Fibroblast of gingiva (primary cell): ENCODE measurements around the gene SLC18B1.
A peak's percentile ranks its signal among the peaks of the same experiment; 100 is the strongest.

Source experiments
- DNase-seq: peaks from one replicate; pipeline ENCODE4 v3.0.0-alpha.2; 2011; ENCODE audit warnings: low read depth

The SLC18B1 gene

DNA sequence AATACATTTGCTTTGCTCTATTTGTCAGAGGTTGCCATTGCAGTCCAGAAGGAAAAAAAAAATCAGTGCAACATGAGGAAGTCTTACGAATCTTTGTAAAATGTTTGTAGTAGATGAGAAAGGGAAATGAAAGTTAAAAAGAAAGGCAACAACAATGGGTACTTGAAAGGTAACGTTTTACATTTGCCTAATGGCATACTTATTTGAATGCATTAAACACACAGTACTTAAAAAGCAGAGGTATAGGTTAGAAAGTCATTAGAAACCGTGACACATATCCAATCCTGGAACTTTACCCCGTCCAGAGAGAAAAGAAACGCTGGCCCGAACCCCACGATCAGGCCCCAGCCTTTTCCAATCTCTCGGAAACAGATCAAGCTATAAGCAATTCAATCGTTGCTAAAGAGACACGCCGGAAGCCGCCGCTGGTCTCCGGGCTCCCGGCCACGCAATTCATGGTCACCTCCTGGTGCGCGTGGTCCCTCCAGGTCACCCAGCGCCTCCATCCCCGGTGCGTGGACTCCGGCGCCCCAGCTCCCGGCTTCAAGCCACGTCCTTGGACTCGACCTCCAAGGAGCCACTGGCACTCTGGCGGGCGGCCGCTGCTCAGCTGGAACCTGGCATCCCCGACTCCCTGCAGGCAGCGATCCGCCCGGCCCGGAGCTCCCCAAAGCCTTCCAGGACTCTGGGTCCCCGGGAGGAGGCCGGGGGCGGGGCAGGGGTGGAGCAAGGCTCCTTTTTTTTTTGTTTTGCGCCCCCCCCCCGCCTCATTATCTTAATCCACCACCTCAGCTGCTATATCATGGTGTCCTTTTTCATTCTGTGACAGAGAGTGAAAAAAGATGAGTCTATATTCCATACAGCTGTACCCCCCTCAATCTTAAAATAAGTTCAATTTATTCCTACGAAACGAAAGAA is at the start of gene SLC18B1:
SLC18B1 (minus strand) TSS at position 687 of the 918 bp plus-strand sequence; CDS start at position 506, 181 bp downstream.
- DNase-seq: peak; percentile 28

DNA sequence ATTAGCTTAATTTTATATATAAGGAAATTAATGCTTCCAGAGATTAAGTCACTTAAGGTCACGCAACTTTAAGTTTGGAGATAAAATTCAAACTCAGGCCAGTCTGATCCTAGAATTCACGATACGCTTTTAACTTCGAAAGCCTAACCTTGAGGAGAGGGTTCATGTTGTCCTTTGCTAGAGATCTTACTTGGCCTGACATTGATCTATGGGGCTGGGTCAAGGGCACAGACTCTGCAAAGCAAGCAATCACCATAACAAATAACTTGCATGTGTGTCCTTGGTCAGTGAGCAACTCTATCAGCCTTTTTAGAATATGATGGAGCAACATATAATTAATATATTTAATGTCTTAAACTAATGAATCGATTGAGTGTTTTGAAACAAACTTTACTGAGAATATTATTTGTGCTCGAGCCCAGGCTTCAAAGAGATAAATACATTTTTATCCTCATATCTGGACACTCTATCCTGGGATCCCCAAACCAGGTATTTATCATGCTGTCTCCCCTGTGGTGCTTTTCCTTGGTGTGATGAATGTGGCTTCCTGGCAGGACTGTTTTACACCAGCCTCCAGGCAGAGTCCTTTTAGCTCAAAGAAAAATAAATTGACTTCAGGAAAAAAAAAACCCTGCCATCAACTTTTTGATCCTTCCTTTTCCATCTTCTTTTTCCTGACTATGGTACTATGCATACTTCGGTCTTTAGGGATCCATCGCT is 45.0 kb upstream of the SLC18B1 start:
- DNase-seq: no peak

DNA sequence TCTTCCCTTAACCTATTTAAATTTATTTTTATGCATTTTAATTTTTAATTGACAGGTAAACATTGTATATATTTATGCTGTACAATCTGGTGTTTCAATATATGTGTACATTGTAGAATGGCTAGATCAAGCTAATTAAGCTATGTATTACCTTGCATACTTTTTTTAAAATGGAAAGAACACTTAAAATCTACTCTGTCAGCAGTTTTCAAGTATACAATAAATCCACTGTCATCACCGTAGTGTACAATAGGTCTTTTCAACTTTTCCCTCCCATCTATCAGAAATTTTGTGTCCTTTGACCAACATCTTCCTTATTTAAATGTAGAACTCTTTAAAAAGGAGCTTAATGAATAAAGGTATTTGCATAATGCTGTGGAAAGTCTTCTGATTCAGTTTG is 43.5 kb upstream of the SLC18B1 start:
- DNase-seq: no peak

DNA sequence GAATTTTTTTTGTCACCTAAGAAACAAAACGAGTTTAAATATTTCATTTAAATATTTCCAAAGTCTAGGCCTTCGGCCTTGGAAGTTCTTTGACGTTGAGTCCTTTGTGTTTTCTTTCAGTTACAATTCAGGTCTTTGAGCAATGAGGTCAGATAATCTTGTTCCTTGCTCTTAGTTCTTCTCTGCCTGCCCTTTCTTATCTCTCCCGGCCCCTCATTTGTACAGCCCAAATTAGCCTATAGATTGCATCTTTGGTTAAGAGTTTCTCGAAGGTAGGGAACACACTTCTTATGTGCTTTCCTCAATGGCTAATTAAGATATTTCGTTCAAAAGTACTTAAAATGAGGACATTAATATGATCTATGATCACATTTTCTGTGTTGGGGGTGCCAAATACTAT is 34.5 kb upstream of the SLC18B1 start:
- DNase-seq: no peak

DNA sequence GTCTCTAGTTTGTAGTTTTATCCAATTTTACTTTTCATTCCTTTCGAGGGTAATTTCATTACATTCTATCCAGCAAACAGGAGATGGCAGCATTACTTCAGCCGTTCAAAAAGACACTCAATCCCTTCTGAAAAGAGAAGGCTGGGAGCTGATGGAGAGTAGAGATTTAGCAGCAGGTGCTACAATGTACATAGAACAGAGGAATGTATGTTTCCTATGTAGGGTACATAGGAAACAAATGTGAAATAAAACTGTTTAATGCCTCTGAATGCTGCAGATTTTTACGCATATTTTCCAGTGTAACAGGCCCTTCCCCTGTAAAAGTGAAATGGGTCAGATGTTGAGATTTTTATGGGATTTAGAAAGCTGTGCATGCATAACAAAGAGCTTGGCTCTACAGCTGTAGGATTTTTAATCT is 31.9 kb upstream of the SLC18B1 start:
- peak; percentile 9 for DNase-seq

DNA sequence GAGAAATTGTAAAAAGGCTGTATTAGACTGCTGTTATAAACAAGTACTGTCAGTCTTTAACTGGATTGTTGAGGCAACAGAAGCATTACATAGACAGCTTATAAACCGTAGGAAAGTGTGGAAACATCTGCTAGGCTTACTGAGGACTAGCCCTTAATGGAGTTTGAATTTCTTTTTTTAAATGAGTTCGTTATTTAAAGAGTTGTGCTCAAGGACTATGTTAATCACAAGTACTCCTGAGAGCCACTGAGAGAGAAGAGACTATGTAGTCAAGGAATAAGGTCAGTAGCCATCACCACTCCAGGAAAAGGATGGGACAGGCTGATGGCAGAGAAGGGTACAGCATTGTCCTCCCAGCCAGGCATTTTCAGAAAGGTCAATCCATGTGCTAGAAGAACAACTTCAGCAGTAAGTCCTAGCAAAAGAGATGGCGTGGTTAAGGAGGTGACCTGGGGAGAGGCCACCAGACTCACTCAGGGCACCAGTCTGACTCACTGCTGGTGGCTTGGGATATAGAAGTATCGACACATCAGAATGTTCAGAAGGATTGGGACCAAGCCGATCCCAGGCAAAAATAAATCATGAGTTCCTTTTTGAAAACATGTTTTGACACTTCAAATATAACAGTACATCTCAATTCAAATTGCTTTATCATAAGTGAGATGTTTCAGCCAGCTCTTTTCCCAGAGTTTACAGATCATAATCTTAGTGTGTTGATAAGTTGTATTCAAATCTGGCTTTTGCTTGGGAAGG is 22.4 kb upstream of the SLC18B1 start:
- peak; percentile 6 for DNase-seq

DNA sequence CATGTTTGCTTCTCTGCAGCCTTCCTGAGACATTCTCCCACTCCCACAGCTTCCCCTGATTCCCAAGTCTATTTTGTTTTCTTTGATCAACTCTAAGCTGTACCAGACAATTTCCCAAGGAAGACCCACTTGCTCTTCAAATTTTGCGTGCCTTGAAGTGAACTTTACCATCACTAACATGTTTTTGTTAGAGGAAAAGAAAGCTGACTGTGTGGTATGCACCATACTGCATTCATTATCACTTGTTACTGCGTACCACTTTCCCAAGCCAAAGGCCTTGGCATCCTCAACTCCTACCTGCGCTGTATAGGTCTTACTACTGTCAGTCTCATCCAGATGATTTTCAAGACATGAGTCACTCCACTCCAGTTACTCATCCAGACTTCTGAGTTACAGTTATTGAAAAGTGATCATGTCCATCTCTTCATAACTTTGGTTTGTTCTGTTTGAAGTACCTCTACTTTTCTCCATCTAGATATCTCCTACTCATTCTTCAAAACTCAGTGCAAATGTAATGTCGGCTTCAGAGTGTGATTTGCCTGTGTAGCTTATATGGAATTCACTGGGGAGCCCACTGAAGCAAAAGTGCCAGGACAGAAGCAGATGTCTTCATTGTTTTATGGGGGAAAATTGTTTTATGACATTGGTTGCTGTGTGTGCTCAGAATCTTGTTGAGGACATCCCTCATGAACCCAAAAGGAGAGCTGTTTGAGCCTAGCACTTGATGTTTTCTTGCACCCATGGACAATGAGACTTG is 21.1 kb upstream of the SLC18B1 start:
- peak; percentile 10 for DNase-seq

DNA sequence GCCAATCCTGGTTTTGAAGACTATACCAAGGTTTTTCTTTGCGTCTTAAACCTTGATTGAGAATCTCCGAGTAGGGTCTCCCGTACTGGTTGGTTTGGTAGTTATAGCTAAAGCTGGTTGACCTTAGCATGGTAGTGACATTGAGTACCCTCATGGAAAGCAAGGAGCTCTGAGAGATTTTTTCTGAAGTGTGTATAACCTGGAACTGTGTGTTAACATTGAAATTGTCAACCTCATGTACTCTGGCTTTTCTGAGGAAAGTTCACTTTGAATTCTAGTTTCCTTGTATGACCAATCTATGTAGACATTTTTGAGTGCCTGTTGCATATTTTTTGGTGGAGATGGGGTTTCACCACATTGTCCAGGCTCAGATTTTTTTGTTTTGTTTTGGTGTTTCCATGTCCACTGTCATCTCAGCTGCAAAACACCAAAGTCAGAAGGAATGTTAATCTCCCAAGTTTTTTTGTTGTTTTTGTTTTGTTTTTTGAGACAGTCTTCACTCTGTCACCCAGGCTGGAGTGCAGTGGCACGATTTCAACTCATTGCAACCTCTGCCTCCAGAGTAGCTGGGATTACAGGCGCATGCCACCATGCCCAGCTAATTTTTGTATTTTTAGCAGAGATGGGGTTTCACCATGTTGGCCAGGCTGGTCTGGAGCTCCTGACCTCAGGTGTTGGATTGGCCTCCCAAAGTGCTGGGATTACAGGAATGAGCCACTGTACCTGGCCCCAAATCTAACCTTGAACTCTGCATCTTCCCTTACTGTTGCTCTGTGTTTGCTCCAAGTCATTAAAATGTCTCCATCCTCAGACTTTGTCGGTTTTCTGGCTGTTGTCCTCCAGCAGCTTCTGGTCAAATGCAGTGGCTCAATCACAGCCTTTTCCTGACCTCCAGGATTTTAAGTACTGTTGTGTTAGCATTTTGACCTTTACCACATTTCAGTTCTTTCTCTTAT is 20.2 kb upstream of the SLC18B1 start:
- DNase-seq: peak; percentile 56

DNA sequence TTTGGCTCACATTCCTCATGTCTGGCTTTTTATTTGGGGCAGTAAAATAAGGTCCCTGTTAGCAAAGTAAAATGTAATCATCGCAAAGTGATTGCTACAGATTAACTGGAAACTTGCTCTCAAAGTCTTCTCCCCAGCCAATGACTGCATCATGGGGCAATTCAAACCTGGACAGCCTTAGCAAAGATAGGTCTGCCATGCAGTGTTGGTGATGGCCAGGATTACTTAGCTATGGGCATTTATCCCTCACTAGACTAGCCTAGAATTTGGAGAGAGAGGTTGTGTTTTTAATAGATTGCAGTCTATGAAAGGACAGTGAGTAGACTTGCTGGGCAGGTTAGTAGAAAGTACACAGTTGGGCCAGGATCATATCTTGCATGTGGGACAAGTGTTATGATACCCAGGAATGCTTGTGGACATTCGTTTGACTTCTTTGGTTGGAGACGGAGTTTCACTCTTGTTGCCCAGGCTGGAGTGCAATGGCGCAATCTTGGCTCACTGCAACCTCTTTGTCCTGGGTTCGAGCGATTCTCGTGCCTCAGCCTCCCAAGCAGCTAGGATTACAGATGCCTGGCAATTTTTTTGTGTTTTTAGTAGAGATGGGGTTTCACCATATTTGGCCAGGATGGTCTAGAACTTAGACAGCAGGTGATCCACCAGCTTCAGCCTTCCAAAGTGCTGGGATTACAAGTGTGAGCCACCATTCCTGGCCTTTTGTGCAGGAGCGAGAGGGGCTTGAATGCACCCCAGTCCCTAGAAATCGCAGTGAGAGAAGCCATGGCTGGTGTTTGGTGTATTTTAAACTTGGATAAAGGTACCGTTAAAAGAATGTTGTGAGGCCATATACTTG is 19.3 kb upstream of the SLC18B1 start:
- DNase-seq: no peak

DNA sequence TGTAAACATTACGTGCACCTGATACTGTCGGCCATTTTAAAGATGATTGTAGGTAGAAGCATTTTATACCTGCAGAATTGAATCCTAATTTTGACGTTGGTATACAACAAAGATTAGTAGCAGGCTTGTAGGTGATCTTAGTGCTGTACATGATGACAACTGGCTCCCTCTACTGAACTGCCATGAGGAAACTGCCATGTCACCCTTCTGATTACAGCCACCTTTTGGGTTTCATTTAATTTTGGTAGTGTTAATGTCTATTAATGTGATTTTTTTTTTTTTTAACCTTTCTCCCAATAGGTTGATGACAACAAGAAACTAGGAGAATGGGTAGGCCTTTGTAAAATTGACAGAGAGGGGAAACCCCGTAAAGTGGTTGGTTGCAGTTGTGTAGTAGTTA is 18.2 kb upstream of the SLC18B1 start:
- DNase-seq: no peak

DNA sequence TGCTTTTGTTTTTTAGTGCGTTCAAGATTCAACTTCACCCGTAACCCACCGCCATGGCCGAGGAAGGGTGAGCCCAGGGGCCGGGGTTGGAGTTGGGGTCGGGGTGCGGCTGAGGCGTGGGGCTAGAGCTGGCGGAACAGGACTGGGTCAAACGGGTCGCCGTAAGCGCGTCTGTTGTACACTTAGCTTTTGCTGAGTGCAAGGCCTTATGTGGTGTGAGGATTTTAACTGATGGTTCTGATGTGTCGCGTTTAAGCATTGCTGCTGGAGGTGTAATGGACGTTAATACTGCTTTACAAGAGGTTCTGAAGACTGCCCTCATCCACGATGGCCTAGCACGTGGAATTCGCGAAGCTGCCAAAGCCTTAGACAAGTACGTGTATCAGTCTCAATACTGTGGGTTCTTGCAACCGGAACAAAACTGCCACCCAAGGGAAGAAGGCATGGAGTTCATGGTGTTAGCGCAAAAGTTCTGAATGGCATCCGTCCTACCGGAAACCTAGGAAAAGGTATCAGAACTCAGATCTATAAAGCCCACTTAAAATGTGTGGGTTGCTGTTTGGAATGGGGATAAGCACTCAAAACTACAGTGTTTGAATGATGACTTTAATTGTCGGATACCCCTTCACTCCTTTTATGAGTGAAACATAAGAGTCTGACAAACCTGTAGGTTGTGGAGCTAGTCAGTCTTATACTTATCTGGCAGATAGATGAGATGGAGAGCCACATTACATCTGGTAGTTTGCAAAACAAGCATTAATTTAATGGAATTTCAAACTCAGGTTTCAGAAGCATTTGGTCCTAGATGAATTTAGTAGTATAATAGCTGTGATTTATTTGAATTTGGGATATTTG is 16.5 kb upstream of the SLC18B1 start:
- DNase-seq: no peak

DNA sequence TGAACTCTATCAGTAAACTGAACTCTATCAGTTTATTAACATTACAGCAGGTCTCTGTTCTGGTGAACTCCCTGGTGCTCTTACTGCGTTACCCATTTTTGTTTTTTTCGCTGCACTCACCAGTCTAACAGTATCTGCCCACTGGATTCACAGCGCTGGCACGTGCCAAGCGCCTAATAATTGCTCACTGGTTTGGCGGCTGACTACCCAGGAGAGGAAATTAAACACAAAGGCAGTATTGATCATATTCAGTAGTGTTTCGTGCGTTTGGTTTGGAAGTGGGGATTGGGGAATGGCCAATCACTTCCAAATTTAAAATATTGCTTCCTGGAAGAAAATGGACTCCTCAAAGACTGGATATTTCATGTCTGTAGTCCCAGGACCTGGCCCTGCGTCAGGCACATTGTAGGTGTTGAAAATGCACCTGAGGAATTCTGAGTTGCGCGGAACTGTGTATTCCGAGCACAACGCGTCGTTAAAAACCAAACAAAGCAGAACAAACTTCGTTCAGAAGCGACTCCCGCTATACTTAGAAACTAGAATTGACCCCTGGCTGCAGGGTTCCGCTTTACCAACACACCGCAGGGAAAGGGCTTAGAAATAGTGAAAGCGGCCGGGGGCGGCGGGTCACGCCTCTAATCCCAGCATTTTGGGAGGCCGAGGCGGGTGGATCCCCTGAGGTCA is 14.9 kb upstream of the SLC18B1 start:
- peak; percentile 44 for DNase-seq

DNA sequence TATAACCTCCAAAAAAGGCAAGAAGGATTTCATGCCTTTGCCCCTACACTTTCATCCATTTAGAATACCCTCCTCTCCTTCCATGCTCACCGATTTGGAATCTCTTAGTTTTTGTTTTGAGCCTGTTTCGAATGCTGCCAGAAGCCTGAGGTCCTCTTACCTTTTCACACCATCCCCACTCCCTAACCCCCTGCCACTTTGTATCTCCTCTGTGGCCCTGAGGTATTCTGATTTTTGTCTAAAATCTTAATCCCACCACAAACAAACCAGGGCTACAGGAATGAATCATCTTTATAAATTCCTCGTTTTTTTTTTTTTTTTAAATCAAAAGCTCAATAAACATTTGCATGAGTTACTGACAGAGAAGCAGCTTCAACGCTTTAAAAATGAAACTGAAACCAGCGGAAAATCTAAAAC is 14.3 kb upstream of the SLC18B1 start:
- no peak for DNase-seq

DNA sequence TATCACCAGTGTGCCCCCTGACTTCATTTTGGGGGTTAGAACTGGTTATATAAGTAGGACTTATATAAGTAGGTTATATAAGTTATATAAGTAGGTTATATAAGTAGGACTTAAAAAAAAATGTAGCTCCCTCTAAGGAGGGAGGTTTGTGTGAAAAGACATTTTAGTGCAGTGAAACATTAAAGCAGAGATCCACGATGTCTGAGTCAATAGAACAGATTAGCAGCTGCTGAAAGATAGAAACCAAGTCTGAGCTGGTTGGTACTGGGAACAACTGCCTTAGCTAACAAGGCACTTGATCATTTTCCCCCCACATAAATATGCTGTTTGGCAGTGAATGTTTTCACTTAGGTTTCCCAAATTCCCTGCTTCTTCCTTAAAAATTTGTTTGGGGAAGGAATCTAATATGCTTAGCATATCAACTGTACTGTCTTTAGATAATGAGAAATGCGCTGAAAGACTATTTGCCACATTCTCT is 13.9 kb upstream of the SLC18B1 start:
- peak; percentile 10 for DNase-seq

DNA sequence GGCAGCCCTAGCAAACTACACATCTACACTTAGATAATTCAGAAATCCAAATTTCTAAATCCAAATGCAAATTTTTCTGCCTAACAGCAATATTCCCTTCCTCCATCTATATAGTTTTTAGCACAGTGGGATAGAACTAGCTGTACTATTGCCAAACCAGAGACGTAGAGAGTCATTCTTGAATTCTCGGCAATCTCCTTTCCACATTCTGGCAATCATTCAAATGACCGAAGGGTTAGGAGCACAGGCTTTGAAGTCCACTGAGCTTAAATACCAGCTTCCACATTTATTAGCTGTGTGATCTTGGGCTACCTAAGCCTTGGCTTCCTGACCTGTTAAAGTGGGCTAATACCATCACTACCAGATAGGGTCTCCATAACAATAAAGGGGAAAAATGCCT is 12.8 kb upstream of the SLC18B1 start:
- no peak for DNase-seq

DNA sequence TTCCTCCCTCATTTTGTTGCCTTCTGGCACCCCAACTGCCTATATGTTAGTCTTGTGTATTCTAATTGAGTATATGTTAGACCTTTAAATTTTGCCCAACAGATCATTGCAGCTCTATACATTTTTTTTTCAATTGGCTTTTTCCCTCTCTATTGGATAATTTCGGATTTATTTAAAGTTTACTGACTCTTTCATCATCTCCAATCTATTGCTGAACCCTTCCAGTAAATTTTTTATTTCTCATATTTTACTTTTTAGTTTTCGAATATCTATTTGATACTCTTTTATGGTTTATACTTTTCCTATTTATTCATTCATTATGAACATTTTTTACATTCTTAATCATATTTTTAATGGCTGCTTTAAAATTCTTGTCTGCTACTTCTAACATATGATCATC is 7.1 kb upstream of the SLC18B1 start:
- no peak for DNase-seq

DNA sequence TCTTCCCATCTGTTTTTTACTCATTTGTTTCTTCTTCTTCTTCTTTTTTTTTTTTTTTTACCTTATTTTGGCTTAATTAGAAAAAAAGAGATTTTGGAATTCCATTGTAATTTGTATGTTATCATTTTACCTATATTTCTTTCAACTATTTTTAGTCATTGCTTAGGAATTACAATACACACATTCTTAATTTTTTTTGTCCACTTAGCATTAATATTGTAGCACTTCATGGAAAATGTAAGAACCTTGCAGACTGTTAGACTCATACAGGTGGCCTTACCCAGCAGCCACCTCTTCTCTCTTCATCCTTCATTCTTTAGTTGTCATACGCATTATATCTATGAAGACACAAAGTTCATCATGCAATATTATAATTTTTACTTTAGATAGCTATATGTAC is 5.8 kb upstream of the SLC18B1 start:
- no peak for DNase-seq

DNA sequence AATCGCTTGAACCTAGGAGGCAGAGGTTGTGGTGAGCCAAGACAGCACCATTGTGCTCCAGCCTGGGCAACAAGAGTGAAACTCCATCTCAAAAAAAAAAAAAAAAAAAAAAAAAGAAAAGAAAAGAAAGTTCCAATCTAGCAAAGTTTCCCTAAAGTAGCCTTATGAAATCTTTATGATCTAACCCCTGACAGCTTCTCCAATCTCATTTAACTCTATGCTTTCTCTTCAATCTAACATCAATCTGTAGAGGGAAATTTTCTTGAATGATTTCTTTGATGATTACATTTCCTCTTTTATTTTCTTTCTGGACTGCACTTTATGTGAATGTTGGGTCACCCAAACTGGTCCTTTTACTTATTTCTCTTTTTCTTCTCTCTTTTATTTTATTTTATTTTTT is 2.2 kb upstream of the SLC18B1 start:
- DNase-seq: no peak
